GM18498 (cell line): ENCODE results near the gene HOXA4.
A peak's percentile ranks its signal among the peaks of the same experiment; 100 is the strongest.

Experiments
- ATAC-seq: cut with Tn5 transposase; IDR thresholded peaks from one replicate; pipeline ENCODE4 v1.9.1; 2021; ENCODE audit warnings: mild to moderate bottlenecking, moderate library complexity; ENCODE audit not compliant: unreplicated experiment

The HOXA4 gene

GRCh38 chr7:27095050-27095896 lies 35.3 kb downstream of the HOXA4 start:
- ATAC-seq = peak; percentile 8

- ATAC-seq = no peak
Measured at GRCh38 chr7:27094304-27095049, 36.1 kb downstream of the HOXA4 start.

- no peak for ATAC-seq
Measured at GRCh38 chr7:27093184-27093895, 37.2 kb downstream of the HOXA4 start.

GRCh38 chr7:27092819-27093110 lies 37.8 kb downstream of the HOXA4 start:
- no peak for ATAC-seq

GRCh38 chr7:27091941-27092818 lies 38.4 kb downstream of the HOXA4 start:
- no peak for ATAC-seq

GRCh38 chr7:27091105-27091504 lies 39.5 kb downstream of the HOXA4 start:
- no peak for ATAC-seq

GRCh38 chr7:27088002-27088922 lies 42.3 kb downstream of the HOXA4 start:
- ATAC-seq = no peak

GRCh38 chr7:27083646-27084045 lies 46.9 kb downstream of the HOXA4 start:
- no peak for ATAC-seq

GRCh38 chr7:27082171-27082570 lies 48.4 kb downstream of the HOXA4 start:
- no peak for ATAC-seq

- no peak for ATAC-seq
Measured at GRCh38 chr7:27080844-27081436, 49.6 kb downstream of the HOXA4 start.

GRCh38 chr7:27079234-27079975 lies 51.2 kb downstream of the HOXA4 start:
- no peak for ATAC-seq

- no peak for ATAC-seq
Measured at GRCh38 chr7:27078616-27079233, 51.8 kb downstream of the HOXA4 start.
